AG08396 (cell line): Measurements from ENCODE around the gene FADS3.
A peak's percentile ranks its signal among the peaks of the same experiment; 100 is the strongest.

Experiments
- DNase-seq: peaks from one replicate; pipeline ENCODE4 v3.0.0; 2012; ENCODE audit warnings: low spot score, mixed read lengths

Gene FADS3, protein sequence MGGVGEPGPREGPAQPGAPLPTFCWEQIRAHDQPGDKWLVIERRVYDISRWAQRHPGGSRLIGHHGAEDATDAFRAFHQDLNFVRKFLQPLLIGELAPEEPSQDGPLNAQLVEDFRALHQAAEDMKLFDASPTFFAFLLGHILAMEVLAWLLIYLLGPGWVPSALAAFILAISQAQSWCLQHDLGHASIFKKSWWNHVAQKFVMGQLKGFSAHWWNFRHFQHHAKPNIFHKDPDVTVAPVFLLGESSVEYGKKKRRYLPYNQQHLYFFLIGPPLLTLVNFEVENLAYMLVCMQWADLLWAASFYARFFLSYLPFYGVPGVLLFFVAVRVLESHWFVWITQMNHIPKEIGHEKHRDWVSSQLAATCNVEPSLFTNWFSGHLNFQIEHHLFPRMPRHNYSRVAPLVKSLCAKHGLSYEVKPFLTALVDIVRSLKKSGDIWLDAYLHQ

GRCh38 chr11:61891331-61892084 lies at the start of gene FADS3:
Gene FADS3 (minus strand): TSS chr11:61891545. CDS start chr11:61891381, 164 bp downstream.
- peak; percentile 95 for DNase-seq

- no peak for DNase-seq
Measured at GRCh38 chr11:61940466-61940865, 49.1 kb upstream of the FADS3 start.

- no peak for DNase-seq
Measured at GRCh38 chr11:61935861-61936260, 44.5 kb upstream of the FADS3 start.

GRCh38 chr11:61930933-61931332 lies 39.6 kb upstream of the FADS3 start:
- DNase-seq = no peak

- peak; percentile 29 for DNase-seq
Measured at GRCh38 chr11:61928606-61929005, 37.3 kb upstream of the FADS3 start.

DNA sequence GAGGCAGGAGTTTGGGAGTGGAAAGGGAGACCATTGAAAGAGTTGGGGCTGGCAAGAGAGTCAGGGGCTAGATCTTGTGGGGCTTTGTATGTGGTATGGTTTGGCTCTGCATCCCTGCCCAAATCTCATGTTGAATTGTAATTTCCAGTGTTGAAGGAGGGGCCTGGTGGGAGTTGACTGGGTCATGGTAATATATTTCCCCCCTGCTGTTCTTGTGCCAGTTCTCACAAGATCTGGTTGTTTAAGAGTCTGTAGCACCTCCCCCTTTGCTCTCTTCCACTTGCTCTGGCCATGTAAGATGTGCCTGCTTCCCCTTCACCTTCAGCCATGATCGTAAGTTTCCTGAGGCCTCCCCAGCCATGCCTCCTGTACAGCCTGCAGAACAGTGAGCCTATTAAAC lies 36.2 kb upstream of the FADS3 start:
- no peak for DNase-seq

DNA sequence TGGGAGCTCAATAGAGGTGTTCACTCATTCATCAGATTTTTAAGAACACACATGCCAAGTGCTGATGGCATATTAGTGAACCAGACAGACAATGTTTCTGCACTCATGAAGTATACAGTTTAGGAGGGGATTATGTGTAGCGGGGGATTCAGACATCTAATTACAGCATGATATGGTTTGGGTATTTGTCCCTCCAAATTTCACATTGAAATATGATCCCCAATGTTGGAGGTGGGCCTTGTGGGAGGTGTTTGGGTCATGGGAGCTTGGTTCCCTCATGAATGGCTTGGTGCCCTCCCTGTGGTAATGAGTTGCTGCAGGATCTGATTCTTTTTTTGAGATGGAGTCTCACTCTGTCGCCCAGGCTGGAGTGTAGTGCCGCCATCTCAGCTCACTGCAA lies 34.9 kb upstream of the FADS3 start:
- no peak for DNase-seq

GRCh38 chr11:61925736-61926135 lies 34.4 kb upstream of the FADS3 start:
- DNase-seq = no peak

DNA sequence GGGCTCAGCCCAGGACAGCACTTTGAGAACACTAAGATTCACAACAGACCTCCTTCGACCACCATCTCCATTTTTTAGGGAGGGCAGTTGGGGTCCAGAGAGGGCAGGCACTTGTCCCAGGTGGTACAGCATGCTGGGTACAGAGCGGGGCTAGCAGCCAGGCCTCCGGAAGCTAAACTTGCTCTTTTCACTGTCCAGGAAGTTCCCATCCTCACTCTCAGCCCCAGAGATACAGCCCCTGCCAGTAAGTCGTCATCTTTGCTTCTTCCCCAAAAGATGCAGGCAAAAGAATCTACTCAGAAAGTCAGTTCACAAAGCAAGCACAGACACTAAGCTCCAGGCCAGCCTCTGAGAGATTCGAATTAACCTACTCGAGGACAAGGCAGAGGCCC lies 32.7 kb upstream of the FADS3 start:
- no peak for DNase-seq

GRCh38 chr11:61923166-61924063 lies 32.1 kb upstream of the FADS3 start:
- DNase-seq = peak; percentile 68

DNA sequence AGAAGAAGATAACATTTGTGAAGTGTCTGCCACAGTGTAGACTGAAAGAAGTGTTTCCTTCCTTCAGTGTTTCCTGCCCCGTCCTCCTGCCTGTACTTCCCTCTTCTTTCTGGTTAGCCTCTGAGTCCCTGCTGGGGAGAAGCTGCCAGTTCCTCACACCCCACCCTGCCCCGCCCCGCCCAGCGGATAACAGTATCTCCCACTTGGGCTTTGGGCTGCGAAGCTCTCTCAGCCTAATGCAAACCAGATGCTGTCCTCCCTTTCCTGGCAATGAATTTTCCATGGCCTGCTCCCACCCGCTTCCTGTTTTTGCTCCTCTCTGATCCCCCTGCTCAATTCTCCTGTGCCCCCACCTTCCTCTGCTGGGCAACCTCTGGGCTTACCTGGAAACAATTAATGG lies 31.2 kb upstream of the FADS3 start:
- DNase-seq = peak; percentile 70

DNA sequence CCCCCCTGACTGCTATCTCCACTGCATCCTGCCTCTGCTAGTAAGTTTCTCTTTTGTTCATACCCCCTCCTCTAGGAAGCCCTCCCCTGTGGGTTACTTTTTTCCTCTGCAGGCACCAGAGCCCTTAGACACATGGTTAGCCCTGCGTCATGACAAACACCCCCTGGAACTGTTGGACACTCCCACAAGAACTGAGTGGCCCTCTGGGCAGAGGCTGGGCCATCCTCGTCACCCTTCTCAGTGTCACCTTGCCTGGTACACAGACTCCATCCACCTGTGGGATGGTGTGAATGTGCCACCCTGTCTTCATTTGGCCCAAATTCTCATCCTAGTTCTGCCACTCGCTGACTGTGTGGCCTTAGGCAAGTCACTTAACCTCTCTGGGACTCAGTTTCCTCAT lies 30.1 kb upstream of the FADS3 start:
- no peak for DNase-seq

GRCh38 chr11:61919705-61920631 lies 28.6 kb upstream of the FADS3 start:
- DNase-seq = no peak

DNA sequence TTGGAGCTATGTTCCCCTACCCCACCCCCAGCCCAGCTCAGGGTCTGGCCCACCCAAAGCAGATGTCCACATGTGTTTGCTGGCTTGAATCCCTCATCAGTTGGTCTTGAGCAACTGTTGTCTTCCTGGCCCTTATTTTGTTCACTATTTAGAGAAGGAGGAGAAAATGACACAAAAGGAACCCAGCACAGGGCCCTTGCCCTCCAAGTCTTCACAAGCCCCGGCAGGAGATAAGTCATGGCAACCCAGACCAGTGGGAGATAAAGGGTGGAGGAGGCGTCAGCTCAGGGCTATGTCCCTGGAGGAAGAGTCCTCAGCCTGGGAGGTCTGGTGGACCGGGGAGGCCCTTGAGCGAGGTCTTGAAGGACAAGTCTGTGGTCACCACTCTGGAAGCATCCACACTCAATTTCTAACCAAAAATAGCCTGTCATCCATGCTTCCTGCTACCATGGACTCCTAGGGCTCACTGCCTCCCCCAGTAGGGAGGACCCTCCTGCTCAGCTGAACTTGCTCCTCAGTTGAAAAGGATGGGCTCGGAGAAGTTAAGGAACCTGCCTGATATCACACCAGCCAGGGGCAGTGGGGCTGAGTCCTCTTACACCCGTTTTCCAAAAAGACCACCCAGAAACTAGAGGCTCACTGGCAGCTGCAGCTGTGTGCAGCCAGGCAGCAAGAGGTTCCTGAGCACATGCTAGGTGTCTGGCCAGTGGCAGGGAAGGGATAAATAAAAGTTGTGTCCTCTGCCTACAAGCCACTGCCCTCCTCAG lies 27.8 kb upstream of the FADS3 start:
- peak; percentile 9 for DNase-seq

- DNase-seq = peak; percentile 3
Measured at GRCh38 chr11:61918251-61918937, 27.0 kb upstream of the FADS3 start.

DNA sequence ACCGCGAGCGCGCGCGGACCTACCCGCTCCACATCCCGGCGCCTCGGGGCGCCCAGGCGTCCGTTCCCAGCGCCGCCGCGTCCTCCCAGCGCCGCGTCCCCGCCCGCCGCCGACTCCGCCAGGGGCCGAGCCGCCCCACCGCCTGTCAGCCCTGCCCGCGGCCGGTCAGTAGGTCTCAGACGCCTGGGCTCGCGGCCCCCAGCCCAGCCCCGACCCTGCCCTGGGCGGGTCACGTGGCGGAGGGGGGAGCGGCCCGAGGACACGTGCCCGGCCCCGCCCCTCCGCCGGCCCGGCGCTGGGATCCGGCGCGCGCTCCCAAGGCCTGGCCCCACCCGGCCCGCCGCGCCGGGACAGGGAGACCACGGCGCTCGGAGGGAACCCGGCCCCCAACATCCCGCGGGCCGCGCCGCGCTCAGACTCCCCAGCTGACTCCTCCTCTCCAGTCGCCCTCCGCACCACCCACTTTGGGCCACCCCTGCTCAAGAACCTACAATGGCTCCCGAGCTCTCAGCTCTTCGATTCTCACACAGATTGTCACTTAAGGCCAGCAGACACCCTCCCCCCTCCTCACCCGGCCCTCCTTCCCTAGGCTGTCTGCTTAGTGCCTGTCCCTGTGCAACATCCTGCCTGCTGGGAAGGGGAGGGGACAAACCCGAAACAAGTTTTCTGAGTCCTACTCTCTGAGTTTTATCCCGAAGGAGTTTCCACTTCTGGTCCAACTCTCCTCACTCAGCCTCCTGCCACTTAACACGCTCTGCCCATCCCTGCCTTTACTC lies 26.2 kb upstream of the FADS3 start, which contains the start of gene RAB3IL1:
Gene RAB3IL1, minus strand, starts transcription at position 233 of the 776 bp plus-strand sequence. Its CDS starts 199 bp downstream, at position 34.
- peak; percentile 92 for DNase-seq

GRCh38 chr11:61916737-61917333 lies 25.5 kb upstream of the FADS3 start:
- DNase-seq = no peak

GRCh38 chr11:61914471-61915171 lies 23.3 kb upstream of the FADS3 start:
- no peak for DNase-seq
